GM12891 (cell line): Measurements from ENCODE around the gene KCNK2.

Source experiments
- POLR2A ChIP-seq: IDR thresholded peaks from 2 replicates; pipeline ENCODE4 v1.6.1; 2011; ENCODE audit warnings: low read depth, low read length, control low read depth
- POLR2AphosphoS5 ChIP-seq: IDR thresholded peaks from 2 replicates; pipeline ENCODE4 v1.6.1; 2011; ENCODE audit warnings: low read depth, low read length, control low read depth
- POU2F2 ChIP-seq: IDR thresholded peaks from 2 replicates; pipeline ENCODE4 v1.6.1; 2011; ENCODE audit warnings: low read depth, mild to moderate bottlenecking, control low read depth, low read length, moderate library complexity
- TAF1 ChIP-seq: IDR thresholded peaks from 2 replicates; pipeline ENCODE4 v1.6.1; 2011; ENCODE audit warnings: low read depth, low read length, control low read depth

GRCh38 chr1:215273838-215274516 is 191.4 kb downstream of the KCNK2 start:
- no peak for TF ChIP-seq POLR2A
- no peak for TF ChIP-seq POLR2AphosphoS5
- TF ChIP-seq POU2F2: no peak
- TF ChIP-seq TAF1: no peak
